ENCODE results near the gene ZC3H4.

DNA sequence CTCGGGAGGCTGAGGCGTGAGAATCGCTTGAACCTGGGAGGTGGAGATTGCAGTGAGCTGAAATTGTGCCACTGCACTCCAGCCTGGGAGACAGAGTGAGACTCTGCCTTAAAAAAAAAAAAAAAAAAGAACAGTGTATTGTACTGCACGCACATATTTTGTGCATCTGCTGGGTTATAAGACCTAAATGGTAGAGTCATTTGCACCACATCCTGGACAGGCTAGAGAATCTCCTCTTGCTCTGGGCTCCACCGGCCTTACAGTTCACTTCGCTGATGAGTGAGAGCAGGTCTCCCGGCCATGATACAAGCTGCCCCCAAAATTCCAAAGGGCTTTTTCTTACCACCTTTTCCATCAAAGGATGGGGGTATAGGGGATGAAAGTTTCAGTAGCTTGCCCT is 9.8 kb upstream of the ZC3H4 start:
- TF ChIP-seq POLR2A (IDR thresholded peaks at IDR 0.05; ENCODE audit: low read length) (no peak), GATA1 (IDR thresholded peaks at IDR 0.05; ENCODE audit: low read depth, low read length) (no peak)

Measured in erythroblast (primary cell).